Activated CD4-positive, alpha-beta T cell treated with anti-CD3 and anti-CD28 coated beads, Interleukin-10, Interleukin-2, amounts not matched to agents 100 ng/mL and 50 ng/mL, durations not matched to agents 16 hours and 8 hours (primary cell): ENCODE measurements around the gene PRKD2.
A peak's percentile ranks its signal among the peaks of the same experiment; 100 is the strongest.
"Not testable (repeated sequence)": the region's sequence is repeated elsewhere in the genome, so short reads cannot be mapped to it uniquely, and the experiment has no call there.

ENCODE experiments used
- DNase-seq: peaks from one replicate; pipeline ENCODE4 v3.0.0-alpha.2; 2020

The PRKD2 gene

GRCh38 chr19:46628970-46629369, 87.9 kb downstream of the PRKD2 start:
- not testable (repeated sequence) for DNase-seq

GRCh38 chr19:46626446-46626845, 90.5 kb downstream of the PRKD2 start:
- DNase-seq, result no peak

DNA sequence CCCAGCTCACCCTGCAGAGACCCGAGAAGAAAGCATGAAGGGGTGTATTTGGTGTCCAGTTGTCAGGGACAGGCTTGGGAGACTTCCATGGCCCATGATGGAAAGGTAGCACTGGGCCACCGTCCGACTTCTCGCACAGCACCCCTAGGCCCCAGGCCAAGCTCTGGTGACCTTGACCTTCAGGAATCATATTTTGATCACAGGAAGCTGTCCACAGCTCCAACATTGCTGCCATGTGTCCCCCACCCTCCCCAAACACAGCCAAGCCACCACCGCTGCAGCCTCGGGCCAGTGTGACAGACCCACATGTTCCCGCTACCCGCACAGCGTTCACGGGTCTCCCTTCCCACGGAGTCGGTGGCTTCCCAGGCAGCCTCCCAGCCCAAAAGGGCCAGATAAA, 91.2 kb downstream of the PRKD2 start:
- no peak for DNase-seq

- DNase-seq, result peak; percentile 24
These were observed 91.8 kb downstream of the PRKD2 start, which contains the start of gene PTGIR for GRCh38 chr19:46624958-46625661. Gene PTGIR (minus strand): TSS chr19:46625089. CDS start chr19:46624225, 864 bp downstream.
